ENCODE results near the gene CFTR.
A peak's percentile ranks its signal among the peaks of the same experiment; 100 is the strongest.

Gene CFTR

GRCh38 chr7:117666689-117667088 is 186.9 kb downstream of the CFTR start:
- H3K4me1 ChIP-seq (ENCODE audit: insufficient read depth, low read length, poor library complexity, severe bottlenecking), result no peaks in the 10 kb centered on the region
- H3F3A ChIP-seq (ENCODE audit: low read depth), result no peaks in the 10 kb centered on the region

GRCh38 chr7:117667456-117667855 is 187.6 kb downstream of the CFTR start:
- no peaks in the 10 kb centered on the region for H3F3A ChIP-seq (ENCODE audit: low read depth)
- H3K9me3 ChIP-seq (ENCODE audit: insufficient read depth, low read depth, low read length), result no peaks in the 10 kb centered on the region
- H3K9ac ChIP-seq (ENCODE audit: low read depth, low read length, poor library complexity, severe bottlenecking), result no peak overlapping the region
- H2AFZ ChIP-seq (ENCODE audit: low read length), result no peak overlapping the region
- H4K20me1 ChIP-seq (ENCODE audit: insufficient read depth, low read length, poor library complexity, severe bottlenecking), result no peaks in the 10 kb centered on the region
- no peak overlapping the region for H3K4me2 ChIP-seq (ENCODE audit: low read depth, low read length, poor library complexity, severe bottlenecking)
- no peaks in the 10 kb centered on the region for H3K9me2 ChIP-seq (replicated peaks; ENCODE audit: low read depth, low read length)
- H3K36me3 ChIP-seq (ENCODE audit: insufficient read depth, low read length), result no peaks in the 10 kb centered on the region
- no peak for TF ChIP-seq CTCF (conservative IDR thresholded peaks at IDR 0.05; ENCODE audit: low read length)
- TF ChIP-seq EZH2phosphoT487 (IDR thresholded peaks at IDR 0.05; ENCODE audit: borderline replicate concordance), result no peak
- no peaks in the 10 kb centered on the region for H3K4me1 ChIP-seq (ENCODE audit: insufficient read depth, low read length, poor library complexity, severe bottlenecking)
- no peak overlapping the region for H3K4me3 ChIP-seq (ENCODE audit: low read length, poor library complexity, severe bottlenecking)
- H3K27me3 ChIP-seq (ENCODE audit: insufficient read depth, low read length, poor library complexity, severe bottlenecking), result no peaks in the 10 kb centered on the region
- H3K79me2 ChIP-seq (ENCODE audit: insufficient read depth, low read length), result no peaks in the 10 kb centered on the region

More at GRCh38 chr7:117666689-117667088, 186.9 kb downstream of the CFTR start:
- H3K27me3 ChIP-seq (ENCODE audit: insufficient read depth, low read length, poor library complexity, severe bottlenecking), result no peaks in the 10 kb centered on the region
- H2AFZ ChIP-seq (ENCODE audit: low read length), result no peak overlapping the region
- no peak overlapping the region for H3K9ac ChIP-seq (ENCODE audit: low read depth, low read length, poor library complexity, severe bottlenecking)
- no peaks in the 10 kb centered on the region for H3K9me2 ChIP-seq (replicated peaks; ENCODE audit: low read depth, low read length)
- no peak for TF ChIP-seq CTCF (conservative IDR thresholded peaks at IDR 0.05; ENCODE audit: low read length)
- no peak for TF ChIP-seq EZH2phosphoT487 (IDR thresholded peaks at IDR 0.05; ENCODE audit: borderline replicate concordance)
- H4K20me1 ChIP-seq (ENCODE audit: insufficient read depth, low read length, poor library complexity, severe bottlenecking), result no peaks in the 10 kb centered on the region
- H3K9me3 ChIP-seq (ENCODE audit: insufficient read depth, low read depth, low read length), result no peaks in the 10 kb centered on the region
- no peak overlapping the region for H3K4me3 ChIP-seq (ENCODE audit: low read length, poor library complexity, severe bottlenecking)
- H3K79me2 ChIP-seq (ENCODE audit: insufficient read depth, low read length), result no peaks in the 10 kb centered on the region
- no peak overlapping the region for H3K4me2 ChIP-seq (ENCODE audit: low read depth, low read length, poor library complexity, severe bottlenecking)
- H3K36me3 ChIP-seq (ENCODE audit: insufficient read depth, low read length), result no peaks in the 10 kb centered on the region

GRCh38 chr7:117669818-117670217 is 190.0 kb downstream of the CFTR start:
- Histone ChIP-seq H3K36me3 (ENCODE audit: insufficient read depth, low read length) (no peaks in the 10 kb centered on the region), H4K20me1 (ENCODE audit: insufficient read depth, low read length, poor library complexity, severe bottlenecking) (no peaks in the 10 kb centered on the region), H3K4me2 (ENCODE audit: low read depth, low read length, poor library complexity, severe bottlenecking) (no peak overlapping the region), H2AFZ (ENCODE audit: low read length) (no peak overlapping the region), H3K4me3 (ENCODE audit: low read length, poor library complexity, severe bottlenecking) (no peak overlapping the region), H3K9ac (ENCODE audit: low read depth, low read length, poor library complexity, severe bottlenecking) (no peak overlapping the region), H3F3A (ENCODE audit: low read depth) (no peaks in the 10 kb centered on the region), H3K27me3 (ENCODE audit: insufficient read depth, low read length, poor library complexity, severe bottlenecking) (no peaks in the 10 kb centered on the region), H3K9me2 (replicated peaks; ENCODE audit: low read depth, low read length) (no peaks in the 10 kb centered on the region), H3K9me3 (ENCODE audit: insufficient read depth, low read depth, low read length) (no peaks in the 10 kb centered on the region), H3K79me2 (ENCODE audit: insufficient read depth, low read length) (no peaks in the 10 kb centered on the region), H3K4me1 (ENCODE audit: insufficient read depth, low read length, poor library complexity, severe bottlenecking) (no peaks in the 10 kb centered on the region)
- TF ChIP-seq CTCF (conservative IDR thresholded peaks at IDR 0.05; ENCODE audit: low read length), result peak; percentile 20
- no peak for TF ChIP-seq EZH2phosphoT487 (IDR thresholded peaks at IDR 0.05; ENCODE audit: borderline replicate concordance)
